HCT116 (cell line): ENCODE data around the gene CCDC9B. TPM values are rescaled to one million over a fixed set of nuclear protein-coding genes. Genes with fewer than 3 reads are reported as not detected.

ENCODE experiments used
- ATAC-seq: fragments of 200-7000 bp; cut with Tn5 transposase; 2 replicates; pipeline ENCODE4 v1.9.1; 2020; ENCODE audit warnings: mild to moderate bottlenecking, moderate library complexity
- BruUV-seq: library from RNA; stranded (reverse); fragments of 400-500 nt; replicated peaks from 2 replicates; lab custom pipeline; 2021; lab: Mats Ljungman, UMichigan
- CTCF ChIA-PET: fragments of 300-600 bp; sonication (Branson Sonifier 250); formaldehyde crosslinking; loops from one replicate; lab custom pipeline; 2021; ENCODE audit warnings: antibody characterized with exemption; lab: Charles Lee
- POLR2A ChIA-PET: fragments of 300-600, 350-600 bp; sonication (Branson Sonifier 250); formaldehyde crosslinking; loops from one replicate; lab custom pipeline; 2021; ENCODE audit warnings: antibody characterized with exemption; lab: Charles Lee
- RAD21 ChIA-PET, 2 experiments: fragments of 300-600 bp; sonication (Branson Sonifier 250); formaldehyde crosslinking; loops; one replicate each; lab custom pipeline; 2023; ENCODE audit warnings: low total read pairs in 2 of 2; ENCODE audit not compliant: uncharacterized antibody in 2 of 2, unreplicated experiment in 2 of 2, low non-redundant PET in 1 of 2; lab: Charles Lee
- DNase-seq: peaks from one replicate; pipeline ENCODE4 v3.0.0-alpha.2; 2010; ENCODE audit warnings: low read depth, low spot score
- H2AFZ ChIP-seq: fragments of 200-600 bp; shearing (Covaris generic), sonication (generic); 2 replicates; pipeline ENCODE4 v1.6.1; 2017; ENCODE audit warnings: low read depth, mixed run types, mixed read lengths, antibody characterized with exemption, low read length; ENCODE audit not compliant: poor library complexity, severe bottlenecking
- H3K27ac ChIP-seq: 2 replicates; pipeline ENCODE4 v1.5.1; 2012; ENCODE audit warnings: low read depth, low read length
- H3K27me3 ChIP-seq: fragments of 200-600 bp; sonication (generic); 2 replicates; pipeline ENCODE4 v1.6.1; 2016; ENCODE audit warnings: mixed run types, low read length, mixed read lengths; ENCODE audit not compliant: insufficient read depth
- H3K36me3 ChIP-seq, 2 experiments: fragments of 200-500 bp in 1 of 2; fragments of 200-600 bp in 1 of 2; sonication (Bioruptor generic) in 1 of 2; sonication (generic) in 1 of 2; 2 replicates each; pipeline versions ENCODE4 v1.5.1 to v1.6.1; 2014 to 2016; ENCODE audit warnings: low read length in 2 of 2, inconsistent platforms in 1 of 2, mixed read lengths in 1 of 2, mixed run types in 1 of 2; ENCODE audit not compliant: insufficient read depth in 2 of 2, control insufficient read depth in 1 of 2
- H3K4me1 ChIP-seq, 2 experiments: fragments of 200-600 bp in 1 of 2; sonication (generic) in 1 of 2; 2 replicates each; pipeline versions ENCODE4 v1.5.1 to v1.6.1; 2012 to 2017; ENCODE audit warnings: low read length in 2 of 2, inconsistent platforms in 1 of 2, mild to moderate bottlenecking in 1 of 2, mixed read lengths in 1 of 2, mixed run types in 1 of 2, moderate library complexity in 1 of 2; ENCODE audit not compliant: insufficient read depth in 2 of 2, control insufficient read depth in 1 of 2
- H3K4me2 ChIP-seq: fragments of 200-600 bp; sonication (generic); 2 replicates; pipeline ENCODE4 v1.6.1; 2017; ENCODE audit warnings: mixed run types, low read length, mixed read lengths
- H3K4me3 ChIP-seq, 2 experiments: fragments of 200-600 bp in 1 of 2; sonication (generic) in 1 of 2; replicated peaks in 1 of 2; 2 replicates each; pipeline ENCODE4 v1.5.1; 2011 to 2016; ENCODE audit warnings: low read length in 2 of 2, control low read depth in 1 of 2, low read depth in 1 of 2, mild to moderate bottlenecking in 1 of 2, mixed read lengths in 1 of 2, mixed run types in 1 of 2
- H3K79me2 ChIP-seq: fragments of 200-600 bp; sonication (generic); 2 replicates; pipeline ENCODE4 v1.6.1; 2017; ENCODE audit warnings: mild to moderate bottlenecking, mixed run types, low read length, moderate library complexity, mixed read lengths; ENCODE audit not compliant: insufficient read depth
- H3K9ac ChIP-seq: fragments of 200-600 bp; sonication (generic); 2 replicates; pipeline ENCODE4 v1.6.1; 2016; ENCODE audit warnings: low read length, mixed read lengths
- H3K9me2 ChIP-seq: fragments of 200-600 bp; sonication (generic), shearing (Covaris generic); 2 replicates; pipeline ENCODE4 v1.6.1; 2017; ENCODE audit warnings: mixed run types, mild to moderate bottlenecking, moderate library complexity; ENCODE audit not compliant: insufficient read depth
- H3K9me3 ChIP-seq, 2 experiments: fragments of 200-500 bp in 1 of 2; fragments of 200-600 bp in 1 of 2; sonication (Bioruptor generic) in 1 of 2; sonication (generic) in 1 of 2; 2 replicates each; pipeline ENCODE4 v1.6.1; 2014 to 2017; ENCODE audit warnings: low read length in 2 of 2, mixed read lengths in 2 of 2, inconsistent platforms in 1 of 2, low read depth in 1 of 2, mild to moderate bottlenecking in 1 of 2, mixed run types in 1 of 2, moderate library complexity in 1 of 2; ENCODE audit not compliant: control insufficient read depth in 1 of 2, insufficient read depth in 1 of 2
- H4K20me1 ChIP-seq: fragments of 200-600 bp; sonication (generic), shearing (Covaris generic); 2 replicates; pipeline ENCODE4 v1.6.1; 2017; ENCODE audit warnings: mixed run types, mild to moderate bottlenecking, moderate library complexity; ENCODE audit not compliant: insufficient read depth
- CBX3 ChIP-seq: IDR thresholded peaks from 2 replicates; pipeline ENCODE4 v1.6.1; 2012; ENCODE audit warnings: low read depth
- CEBPB ChIP-seq: IDR thresholded peaks from 2 replicates; pipeline ENCODE4 v1.6.1; 2012; ENCODE audit warnings: low read depth
- CTCF ChIP-seq, 3 experiments: fragments of 200-600 bp in 1 of 3; sonication (generic) in 1 of 3; IDR thresholded peaks in 2 of 3; conservative IDR thresholded peaks in 1 of 3; 2 replicates each; pipeline ENCODE4 v1.5.1; 2012 to 2017; ENCODE audit warnings: low read depth in 2 of 3, low read length in 2 of 3, antibody characterized with exemption in 1 of 3, borderline replicate concordance in 1 of 3, control low read depth in 1 of 3, mild to moderate bottlenecking in 1 of 3, mixed read lengths in 1 of 3, mixed run types in 1 of 3, moderate library complexity in 1 of 3; ENCODE audit not compliant: insufficient read depth in 1 of 3
- EGR1 ChIP-seq: IDR thresholded peaks from 2 replicates; pipeline ENCODE4 v1.6.1; 2012; ENCODE audit warnings: low read depth
- EZH2 ChIP-seq: fragments of 200-600 bp; sonication (generic); IDR thresholded peaks from 2 replicates; pipeline ENCODE4 v1.6.1; 2017; ENCODE audit warnings: antibody characterized with exemption, mixed run types
- JUND ChIP-seq: IDR thresholded peaks from 2 replicates; pipeline ENCODE4 v1.6.1; 2012
- POLR2A ChIP-seq: IDR thresholded peaks from 2 replicates; pipeline ENCODE4 v1.7.0; 2011; ENCODE audit warnings: borderline replicate concordance; ENCODE audit not compliant: insufficient read depth, insufficient read length; ENCODE audit errors: extremely low read depth
- RAD21 ChIP-seq: IDR thresholded peaks from 2 replicates; pipeline ENCODE4 v1.6.1; 2012; ENCODE audit warnings: low read depth, mild to moderate bottlenecking
- REST ChIP-seq: IDR thresholded peaks from 2 replicates; pipeline ENCODE4 v1.6.1; 2012; ENCODE audit warnings: low read depth
- SIN3A ChIP-seq: IDR thresholded peaks from 2 replicates; pipeline ENCODE4 v1.6.1; 2012; ENCODE audit warnings: low read depth
- TCF7L2 ChIP-seq: IDR thresholded peaks from 2 replicates; pipeline ENCODE4 v1.7.0; 2011; ENCODE audit warnings: borderline replicate concordance, inconsistent platforms; ENCODE audit not compliant: insufficient read depth, insufficient read length; ENCODE audit errors: extremely low read depth
- intact Hi-C: fragments of 100-400 bp; cut with micrococcal nuclease; formaldehyde crosslinking; loops from 2 replicates; pipeline ENCODE4 v1.10.0; 2022
- total RNA-seq: library from RNA; stranded (reverse); gene quantifications from one replicate; pipeline ENCODE4 v1.2.1, GENCODE V29; 2021; ENCODE audit not compliant: unreplicated experiment

CCDC9B gene
- total RNA-seq, 1 experiment from 2014 or later: 15.6 TPM

- H3K4me1 ChIP-seq: peaks cover 4 to 18% of the 10 kb centered on the region in 2 experiments; a peak in 3 of 4 replicates
- intact Hi-C loops: no loop called here
- no peak overlapping the region for H3K9ac ChIP-seq
- H4K20me1 ChIP-seq: no peaks in the 10 kb centered on the region
- peak overlapping the region; percentile 39; the same call in 1 of the 2 replicates for H3K27ac ChIP-seq
- no peak for DNase-seq
- ATAC-seq: no peak
- H3K27me3 ChIP-seq: no peaks in the 10 kb centered on the region
- TF ChIP-seq JUND: no peak
- no peak for TF ChIP-seq REST
- TF ChIP-seq RAD21: no peak
- TF ChIP-seq TCF7L2: no peak
- TF ChIP-seq CBX3: no peak
- TF ChIP-seq CTCF (IDR thresholded peaks at IDR 0.05 in 2 of 3, conservative IDR thresholded peaks at IDR 0.05 in 1 of 3; ENCODE audit: borderline replicate concordance in 1 of 3, insufficient read depth in 1 of 3, low read depth in 2 of 3, low read length in 2 of 3): no peak
- TF ChIP-seq CEBPB: no peak
- no peak for TF ChIP-seq EZH2
- no peak for TF ChIP-seq SIN3A
- TF ChIP-seq EGR1: no peak
- TF ChIP-seq POLR2A: no peak
- TF ChIP-seq, all 23 proteins: peak for 0
- ChIA-PET RAD21 (interaction anchor here in 1 of 2 experiments (1.0 to 1.4 kb wide), 2 partner anchors 16 to 45 kb away, joined by 3 read pairs; no protein-coding TSS in a partner anchor), POLR2A (interaction anchor here (1.5 kb wide), 1 partner anchor 17 kb away, joined by 11 read pairs; the partner anchor contains the start of gene CCDC9B), CTCF (interaction anchor here (0.6 to 5.3 kb wide), 9 partner anchors 12 to 107 kb away, joined by 3 to 44 read pairs (median 5); partner anchors contain the start of genes CCDC9B and PLCB2)
- no peaks in the 10 kb centered on the region for H3K79me2 ChIP-seq
- no peaks in the 10 kb centered on the region for H3K9me2 ChIP-seq
- H3K4me2 ChIP-seq: peak overlapping the region; percentile 72
- H3K36me3 ChIP-seq: no peaks in the 10 kb centered on the region
- no peak overlapping the region for H2AFZ ChIP-seq
- peak overlapping the region; percentile 26 to 54 for H3K4me3 ChIP-seq
- H3K9me3 ChIP-seq: no peaks in the 10 kb centered on the region
- BruUV-seq: no TSS peak
Measured at GRCh38 chr15:40322531-40323238, 18.1 kb downstream of the CCDC9B start.
